Measurements from ENCODE around the gene IVD.

The IVD gene

DNA sequence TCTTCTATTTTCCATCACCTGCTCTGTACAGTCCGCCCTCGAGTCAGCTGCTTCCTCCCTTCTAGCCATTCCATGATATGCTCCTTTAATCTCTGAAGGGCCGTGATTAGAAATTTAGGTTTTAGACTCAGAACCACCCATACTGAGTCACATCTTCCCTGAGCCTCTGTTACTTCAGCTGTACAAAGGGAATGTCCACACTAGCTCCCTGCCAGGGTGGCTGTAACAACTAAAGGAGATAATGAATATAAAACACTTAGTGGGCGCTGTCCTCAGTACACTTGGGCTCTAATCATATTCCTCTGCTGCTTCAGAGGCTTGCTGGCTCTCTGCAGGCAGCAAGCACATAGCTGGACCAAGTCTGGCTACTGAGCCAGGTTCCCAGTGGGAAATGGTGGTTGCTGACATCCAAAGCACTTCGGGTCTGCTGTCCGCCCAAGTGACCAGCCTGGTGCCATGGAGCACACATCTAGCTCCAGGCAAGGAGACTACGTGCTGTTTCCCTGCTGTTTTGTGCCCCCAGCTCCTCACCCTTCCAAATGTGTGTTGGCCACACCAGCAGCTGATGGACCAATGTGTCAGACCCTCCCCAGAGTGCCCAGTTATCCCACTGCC lies 64.3 kb downstream of the IVD start:
- Histone ChIP-seq H3F3A (ENCODE audit: control insufficient read depth, insufficient read depth) (peaks cover 14% of the 10 kb centered on the region), H3K79me2 (ENCODE audit: control insufficient read depth, low read length) (peaks cover 3% of the 10 kb centered on the region; the same call in 1 of the 2 replicates), H3K36me3 (ENCODE audit: control insufficient read depth, low read length) (0 out of 2 replicates have a peak, but pooled peaks cover 3% of the 10 kb centered on the region), H3K4me3 (ENCODE audit: low read length) (peak overlapping the region; percentile 57), H3K4me1 (ENCODE audit: control insufficient read depth, low read length) (peaks cover 15% of the 10 kb centered on the region), H4K20me1 (ENCODE audit: control insufficient read depth, insufficient read depth, low read depth, low read length) (no peaks in the 10 kb centered on the region), H3K9me2 (replicated peaks; ENCODE audit: control insufficient read depth, low read length) (no peaks in the 10 kb centered on the region), H3K4me2 (ENCODE audit: low read length) (peak overlapping the region; percentile 62), H3K27me3 (ENCODE audit: control insufficient read depth, low read length) (no peaks in the 10 kb centered on the region; the same call in 1 of the 2 replicates), H3K9me3 (ENCODE audit: control insufficient read depth, insufficient read depth, low read length) (no peaks in the 10 kb centered on the region), H3K27ac (ENCODE audit: low read depth, low read length) (no peak overlapping the region)
- TF ChIP-seq, protein P1, sequence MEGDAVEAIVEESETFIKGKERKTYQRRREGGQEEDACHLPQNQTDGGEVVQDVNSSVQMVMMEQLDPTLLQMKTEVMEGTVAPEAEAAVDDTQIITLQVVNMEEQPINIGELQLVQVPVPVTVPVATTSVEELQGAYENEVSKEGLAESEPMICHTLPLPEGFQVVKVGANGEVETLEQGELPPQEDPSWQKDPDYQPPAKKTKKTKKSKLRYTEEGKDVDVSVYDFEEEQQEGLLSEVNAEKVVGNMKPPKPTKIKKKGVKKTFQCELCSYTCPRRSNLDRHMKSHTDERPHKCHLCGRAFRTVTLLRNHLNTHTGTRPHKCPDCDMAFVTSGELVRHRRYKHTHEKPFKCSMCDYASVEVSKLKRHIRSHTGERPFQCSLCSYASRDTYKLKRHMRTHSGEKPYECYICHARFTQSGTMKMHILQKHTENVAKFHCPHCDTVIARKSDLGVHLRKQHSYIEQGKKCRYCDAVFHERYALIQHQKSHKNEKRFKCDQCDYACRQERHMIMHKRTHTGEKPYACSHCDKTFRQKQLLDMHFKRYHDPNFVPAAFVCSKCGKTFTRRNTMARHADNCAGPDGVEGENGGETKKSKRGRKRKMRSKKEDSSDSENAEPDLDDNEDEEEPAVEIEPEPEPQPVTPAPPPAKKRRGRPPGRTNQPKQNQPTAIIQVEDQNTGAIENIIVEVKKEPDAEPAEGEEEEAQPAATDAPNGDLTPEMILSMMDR (IDR thresholded peaks at IDR 0.05; ENCODE audit: low read depth, low read length, poor library complexity, severe bottlenecking) = no peak
- no peak for TF ChIP-seq EZH2phosphoT487 (IDR thresholded peaks at IDR 0.05; ENCODE audit: borderline replicate concordance, low read length)

- 0 out of 2 replicates have a peak, but pooled peaks cover 3% of the 10 kb centered on the region for H3K36me3 ChIP-seq (ENCODE audit: control insufficient read depth, low read length)
These were observed 65.0 kb downstream of the IVD start, which contains the start of gene CHST14 for GRCh38 chr15:40470423-40471104. Gene CHST14, plus strand, starts transcription at chr15:40470984. Its CDS starts 230 bp downstream, at chr15:40471214.

More at GRCh38 chr15:40470423-40471104, 65.0 kb downstream of the IVD start, which contains the start of gene CHST14:
- no peak for TF ChIP-seq EZH2phosphoT487 (IDR thresholded peaks at IDR 0.05; ENCODE audit: borderline replicate concordance, low read length)
- Histone ChIP-seq H3K27me3 (ENCODE audit: control insufficient read depth, low read length) (no peaks in the 10 kb centered on the region; the same call in 1 of the 2 replicates), H3K9me3 (ENCODE audit: control insufficient read depth, insufficient read depth, low read length) (no peaks in the 10 kb centered on the region), H3K4me3 (ENCODE audit: low read length) (peak within 1 kb of the TSS; percentile 76), H3K4me2 (ENCODE audit: low read length) (peak within 1 kb of the TSS; percentile 90), H3K27ac (ENCODE audit: low read depth, low read length) (no peak within 1 kb of the TSS), H4K20me1 (ENCODE audit: control insufficient read depth, insufficient read depth, low read depth, low read length) (no peaks in the 10 kb centered on the region), H3K79me2 (ENCODE audit: control insufficient read depth, low read length) (peaks cover 3% of the 10 kb centered on the region; the same call in 1 of the 2 replicates), H3K4me1 (ENCODE audit: control insufficient read depth, low read length) (peaks cover 15% of the 10 kb centered on the region), H3F3A (ENCODE audit: control insufficient read depth, insufficient read depth) (peaks cover 14% of the 10 kb centered on the region), H3K9me2 (replicated peaks; ENCODE audit: control insufficient read depth, low read length) (no peaks in the 10 kb centered on the region)

Data from DOHH2 (cell line).